Tibial nerve (tissue), 4 donors: Measurements from ENCODE around the gene IRX3.

Experiments used
- CTCF ChIP-seq, 5 experiments: fragments of 200-600 bp in 3 of 5; fragments of 450-650 bp in 2 of 5; sonication (generic) in 3 of 5; IDR thresholded peaks; one replicate each; pipeline ENCODE4 v1.5.1; 2016 to 2019; ENCODE audit warnings: antibody characterized with exemption in 5 of 5, mild to moderate bottlenecking in 3 of 5, moderate library complexity in 2 of 5
- EP300 ChIP-seq, 2 donors: sonication (generic); formaldehyde crosslinking; IDR thresholded peaks; one replicate each; pipeline ENCODE4 v1.6.1; 2017; ENCODE audit warnings: antibody characterized with exemption in 2 of 2, mild to moderate bottlenecking in 1 of 2
- POLR2A ChIP-seq, 2 donors: fragments of 450-650 bp; IDR thresholded peaks; one replicate each; pipeline ENCODE4 v1.6.1; 2017; ENCODE audit warnings: antibody characterized with exemption in 2 of 2, mild to moderate bottlenecking in 2 of 2, moderate library complexity in 2 of 2

DNA sequence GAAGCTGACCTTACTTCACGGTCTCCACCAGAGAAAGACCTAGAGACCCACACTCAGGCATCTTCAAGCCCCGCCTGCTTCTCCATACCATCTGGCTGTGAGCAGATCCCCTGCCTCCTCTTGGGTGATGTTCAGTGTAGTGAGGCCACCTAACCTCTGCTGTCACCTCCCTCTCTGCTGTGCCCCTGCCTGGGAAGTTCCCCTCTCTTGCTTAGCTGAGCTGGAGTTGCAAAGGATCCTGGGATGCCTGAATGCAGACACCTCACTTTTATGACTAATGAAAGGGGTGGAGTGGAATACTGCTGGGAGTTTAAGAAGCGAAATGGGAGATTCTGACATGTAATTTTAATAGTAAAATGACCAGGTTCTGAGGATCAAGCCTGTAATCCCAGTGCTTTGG, 5.8 kb downstream of the IRX3 start:
- TF ChIP-seq POLR2A (IDR thresholded peaks at IDR 0.05), result no peak
- no peak for TF ChIP-seq CTCF (IDR thresholded peaks at IDR 0.05)
- TF ChIP-seq EP300 (IDR thresholded peaks at IDR 0.05), result no peak
